AG10803 (cell line): ENCODE measurements around the gene SIAH1.

Experiments used
- DNase-seq: peaks from one replicate; pipeline ENCODE4 v3.0.0; 2010; ENCODE audit warnings: low read depth
- H3K4me3 ChIP-seq: 2 replicates; pipeline ENCODE4 v1.5.1; 2011; ENCODE audit warnings: mild to moderate bottlenecking, low read length, control low read depth
- CTCF ChIP-seq: conservative IDR thresholded peaks from 2 replicates; pipeline ENCODE4 v1.5.1; 2011; ENCODE audit warnings: mild to moderate bottlenecking, low read length, control low read depth, inconsistent platforms

SIAH1 gene

GRCh38 chr16:48365601-48366164 lies 19.5 kb downstream of the SIAH1 start:
- TF ChIP-seq CTCF, result peak; percentile 14; the same call in 1 of the 2 replicates
- peak; percentile 87 for DNase-seq
- H3K4me3 ChIP-seq, result peak overlapping the region; percentile 73

GRCh38 chr16:48365025-48365600 lies 20.1 kb downstream of the SIAH1 start:
- TF ChIP-seq CTCF, result no peak
- DNase-seq, result no peak
- H3K4me3 ChIP-seq, result peak overlapping the region; percentile 56

- no peak for TF ChIP-seq CTCF
- no peak for DNase-seq
- H3K4me3 ChIP-seq, result no peak overlapping the region
Observed at GRCh38 chr16:48361540-48362144, 23.6 kb downstream of the SIAH1 start.

- no peak for TF ChIP-seq CTCF
- DNase-seq, result no peak
- no peak overlapping the region for H3K4me3 ChIP-seq
Observed at GRCh38 chr16:48361012-48361411, 24.2 kb downstream of the SIAH1 start.

GRCh38 chr16:48359983-48360382 lies 25.2 kb downstream of the SIAH1 start:
- no peak for DNase-seq
- no peak for TF ChIP-seq CTCF
- no peak overlapping the region for H3K4me3 ChIP-seq

- no peak overlapping the region for H3K4me3 ChIP-seq
- DNase-seq, result no peak
- TF ChIP-seq CTCF, result no peak
Observed at GRCh38 chr16:48358419-48358818, 26.8 kb downstream of the SIAH1 start.
